ENCODE results near the gene KIF22.

- TF ChIP-seq CTCF (IDR thresholded peaks at IDR 0.05; ENCODE audit: insufficient read depth, low read depth, low read length) (no peak), EZH2 (IDR thresholded peaks at IDR 0.05; ENCODE audit: insufficient read depth, low read length) (no peak)
Observed at GRCh38 chr16:29830774-29831173, 40.2 kb downstream of the KIF22 start.

Data from astrocyte (in vitro differentiated cells and primary cell).